Measurements from ENCODE around the gene QSOX2.

The QSOX2 gene

DNA sequence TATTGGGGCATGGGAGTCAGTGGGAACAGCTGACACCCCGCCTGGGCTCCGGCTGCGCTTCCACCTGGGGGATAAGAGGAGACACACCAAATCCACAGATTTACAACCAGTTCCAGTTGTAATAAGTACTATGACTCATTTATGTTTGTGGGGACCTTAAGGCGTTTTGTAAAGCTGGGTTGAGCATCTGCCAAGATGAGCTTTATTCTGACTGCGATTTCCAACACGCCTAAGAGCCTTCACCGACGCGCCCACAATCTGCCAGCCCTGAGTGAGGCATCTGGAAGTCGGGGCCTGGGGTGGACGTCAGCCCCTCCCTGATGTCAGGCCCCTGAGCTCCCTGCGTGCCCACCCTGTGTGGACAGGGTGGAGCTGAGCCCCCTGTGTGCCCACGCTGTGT lies 26.3 kb downstream of the QSOX2 start:
- no peak for DNase-seq

- DNase-seq: no peak
These were observed 26.9 kb downstream of the QSOX2 start for GRCh38 chr9:136218673-136219072.

GRCh38 chr9:136218271-136218670 lies 27.3 kb downstream of the QSOX2 start:
- no peak for DNase-seq

DNA sequence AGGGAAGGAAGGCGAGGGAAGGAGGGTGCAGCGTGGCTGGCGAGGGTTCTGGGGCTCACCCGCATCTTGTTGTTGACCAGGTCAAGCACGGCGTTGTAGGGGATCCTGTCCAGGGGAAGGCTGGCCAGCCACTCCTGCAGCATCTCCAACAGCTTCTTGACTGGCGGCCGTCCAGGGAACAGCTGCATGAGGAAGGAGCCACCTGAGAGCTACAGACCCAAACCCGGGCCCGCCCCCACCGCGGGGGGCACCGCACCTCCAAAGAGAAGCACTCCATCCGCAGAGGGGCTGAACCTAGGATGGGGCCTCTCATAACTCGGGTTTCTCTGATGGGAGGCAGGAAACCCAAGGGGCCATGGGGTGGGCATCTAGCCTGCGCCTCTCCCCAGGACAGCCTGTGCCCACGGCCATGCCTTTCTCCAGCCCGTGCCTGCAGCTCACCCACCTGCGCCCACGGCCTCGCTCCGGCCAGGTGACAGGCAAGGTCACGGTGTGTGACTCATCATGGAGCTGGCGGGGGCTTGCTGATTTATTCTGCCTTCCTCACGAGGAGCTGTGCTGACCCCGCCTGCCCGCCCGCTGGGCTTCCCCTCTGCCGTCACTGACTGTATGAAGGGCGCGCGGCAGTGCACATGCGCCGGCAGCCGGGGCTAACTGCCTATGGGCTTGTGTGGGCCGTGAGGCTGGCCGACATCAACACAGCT lies 28.9 kb downstream of the QSOX2 start:
- no peak for DNase-seq

GRCh38 chr9:136213733-136214132 lies 31.9 kb downstream of the QSOX2 start:
- DNase-seq: no peak

DNA sequence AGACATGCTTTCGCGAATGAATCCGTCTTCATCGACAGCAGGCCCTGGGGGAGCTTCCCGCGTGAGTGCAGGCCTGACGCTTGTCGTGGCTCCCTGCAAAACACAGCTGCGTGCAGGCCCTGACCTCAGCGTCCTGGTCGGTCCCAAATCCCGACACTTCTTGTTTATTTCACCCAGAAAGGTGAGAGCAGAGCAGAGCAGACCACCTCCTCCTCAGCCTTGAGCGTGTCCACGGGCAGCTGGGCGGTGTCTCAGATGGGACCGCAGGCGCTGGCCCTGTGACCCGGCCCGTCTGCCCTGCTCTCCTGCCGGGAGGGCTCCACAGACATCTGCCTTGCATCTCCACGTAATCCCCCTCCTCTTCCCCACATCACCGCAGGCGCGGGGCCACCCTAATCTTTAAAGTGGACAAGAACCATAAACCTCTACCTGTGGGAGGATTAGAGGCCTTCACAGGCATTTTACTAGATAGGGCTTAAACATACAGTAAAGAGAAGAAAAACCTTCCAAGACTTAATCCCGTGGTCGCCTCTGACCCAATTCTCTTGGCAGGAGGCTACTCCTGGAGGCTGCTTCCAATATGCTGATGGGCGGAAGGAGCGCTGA lies 33.2 kb downstream of the QSOX2 start:
- DNase-seq: no peak

- DNase-seq: no peak
These were observed 33.9 kb downstream of the QSOX2 start for GRCh38 chr9:136211441-136212344.

- DNase-seq: no peak
These were observed 34.6 kb downstream of the QSOX2 start for GRCh38 chr9:136211006-136211405.

- no peak for DNase-seq
These were observed 35.3 kb downstream of the QSOX2 start for GRCh38 chr9:136210276-136210675.

DNA sequence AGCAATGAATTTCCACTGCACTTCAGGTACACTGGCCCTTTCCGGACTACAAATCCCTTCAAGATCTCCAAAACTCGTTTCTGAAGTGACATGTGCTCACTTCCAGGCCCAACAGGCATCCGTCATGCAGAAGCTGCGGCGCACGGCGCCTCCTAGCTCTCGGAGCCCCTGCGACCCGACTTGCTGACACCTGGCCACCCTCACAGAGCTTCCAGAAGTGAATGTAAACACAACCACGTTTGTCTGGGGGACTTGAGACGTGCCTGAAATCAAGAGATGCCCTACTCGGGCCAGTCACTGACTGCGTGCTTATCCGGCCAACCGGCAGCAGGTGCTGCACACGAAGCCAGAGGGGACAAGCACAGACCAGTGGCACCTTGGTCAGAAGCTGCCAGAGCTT lies 35.8 kb downstream of the QSOX2 start:
- DNase-seq: no peak

DNA sequence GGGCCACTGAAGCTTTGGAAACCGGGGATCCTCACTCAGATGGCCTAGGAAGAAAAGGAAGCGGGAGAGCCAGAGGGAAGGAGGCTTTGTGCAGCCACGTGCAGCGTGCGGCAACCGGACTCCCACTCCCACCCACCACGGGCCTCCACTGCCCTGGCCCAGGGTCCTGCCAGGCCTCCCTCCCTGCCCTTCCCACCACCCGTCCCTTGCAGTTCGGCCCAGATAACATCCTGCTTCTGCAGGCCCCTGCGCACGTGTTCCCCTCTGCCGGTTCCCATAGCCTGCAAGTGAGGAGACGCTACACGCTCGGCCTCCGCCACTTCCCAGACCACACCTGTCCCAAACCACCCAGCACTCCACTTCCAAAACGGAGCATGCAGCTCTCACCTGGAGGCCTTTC lies 36.4 kb downstream of the QSOX2 start:
- no peak for DNase-seq

DNA sequence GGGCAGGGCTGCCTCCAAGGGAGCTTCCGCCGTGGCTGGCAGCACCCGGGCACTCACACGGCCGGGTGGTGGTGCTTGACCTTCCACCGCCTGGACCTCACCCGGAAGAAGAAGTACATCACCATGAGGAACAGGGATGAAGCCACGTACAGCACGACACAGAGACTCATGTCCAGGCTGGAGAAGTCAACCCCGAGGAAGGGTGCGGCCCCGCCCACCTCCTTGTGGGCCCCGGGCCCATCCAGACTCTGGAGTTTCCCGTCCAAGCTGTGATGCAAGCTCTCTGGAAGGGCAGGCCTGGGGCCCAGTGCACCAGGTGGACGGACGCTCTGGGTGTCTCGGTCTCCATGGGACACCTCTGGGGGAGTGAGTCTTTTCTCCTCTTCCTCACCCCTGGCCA lies 36.9 kb downstream of the QSOX2 start:
- DNase-seq: no peak

DNA sequence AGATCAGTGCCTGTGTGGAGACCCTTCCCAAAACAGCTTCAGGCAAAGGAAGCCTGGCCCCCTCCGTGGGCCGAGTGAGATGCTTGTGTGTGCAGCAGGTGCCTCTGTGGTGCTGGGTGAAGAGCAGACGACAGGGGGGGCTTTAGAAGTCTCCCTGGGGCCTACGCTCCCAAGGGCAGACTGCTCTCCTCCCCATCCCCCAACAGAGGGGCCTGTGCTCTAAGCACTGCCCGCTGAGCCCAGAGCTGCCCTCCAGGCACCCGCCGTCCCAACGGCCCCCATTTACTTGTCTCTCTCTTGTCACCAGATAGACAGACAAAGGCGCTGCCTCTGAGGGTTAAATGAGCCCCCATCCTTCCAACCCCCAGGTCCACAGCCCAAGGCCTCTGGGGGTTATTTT lies 38.0 kb downstream of the QSOX2 start:
- no peak for DNase-seq

- DNase-seq: no peak
These were observed 38.9 kb downstream of the QSOX2 start for GRCh38 chr9:136206602-136207275.

- DNase-seq: no peak
These were observed 40.0 kb downstream of the QSOX2 start for GRCh38 chr9:136205707-136205992.

GRCh38 chr9:136204838-136205706 lies 40.5 kb downstream of the QSOX2 start, which contains the start of gene LHX3:
Gene LHX3, minus strand, starts transcription at chr9:136205128. Its CDS starts 116 bp downstream, at chr9:136205012.
- no peak for DNase-seq

DNA sequence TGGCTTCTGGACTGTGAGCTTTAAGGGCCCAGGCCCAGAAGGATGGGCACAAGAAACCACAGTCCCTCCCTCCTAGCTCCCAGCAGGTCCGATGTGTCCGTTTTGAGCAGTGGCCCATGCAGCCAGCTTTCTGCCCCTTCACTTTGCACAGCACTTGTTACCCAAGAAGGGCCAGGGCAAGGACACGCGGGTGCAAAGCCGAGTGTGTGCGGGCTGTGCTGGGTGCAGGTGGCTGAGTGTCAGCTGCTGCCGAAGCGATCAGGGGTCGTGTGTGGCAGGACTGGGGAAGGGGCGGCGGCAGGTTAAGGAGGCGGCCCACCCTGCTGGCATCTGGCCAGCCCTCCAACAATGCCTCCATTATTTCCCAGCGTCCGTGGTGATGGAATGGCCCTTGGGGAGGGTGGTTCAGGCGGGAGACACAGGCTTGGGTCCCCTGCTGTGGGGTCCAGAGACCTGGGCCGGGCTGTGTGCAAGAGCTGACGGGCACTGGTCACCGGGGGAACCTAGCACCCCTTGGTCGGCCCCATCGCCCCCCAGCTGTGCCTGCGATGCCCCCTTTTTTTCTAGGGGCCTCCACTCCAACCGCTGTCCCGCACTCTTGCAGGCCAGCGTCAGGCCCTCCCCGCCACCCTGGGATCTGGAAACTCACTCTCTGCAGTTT lies 41.3 kb downstream of the QSOX2 start:
- DNase-seq: no peak

DNA sequence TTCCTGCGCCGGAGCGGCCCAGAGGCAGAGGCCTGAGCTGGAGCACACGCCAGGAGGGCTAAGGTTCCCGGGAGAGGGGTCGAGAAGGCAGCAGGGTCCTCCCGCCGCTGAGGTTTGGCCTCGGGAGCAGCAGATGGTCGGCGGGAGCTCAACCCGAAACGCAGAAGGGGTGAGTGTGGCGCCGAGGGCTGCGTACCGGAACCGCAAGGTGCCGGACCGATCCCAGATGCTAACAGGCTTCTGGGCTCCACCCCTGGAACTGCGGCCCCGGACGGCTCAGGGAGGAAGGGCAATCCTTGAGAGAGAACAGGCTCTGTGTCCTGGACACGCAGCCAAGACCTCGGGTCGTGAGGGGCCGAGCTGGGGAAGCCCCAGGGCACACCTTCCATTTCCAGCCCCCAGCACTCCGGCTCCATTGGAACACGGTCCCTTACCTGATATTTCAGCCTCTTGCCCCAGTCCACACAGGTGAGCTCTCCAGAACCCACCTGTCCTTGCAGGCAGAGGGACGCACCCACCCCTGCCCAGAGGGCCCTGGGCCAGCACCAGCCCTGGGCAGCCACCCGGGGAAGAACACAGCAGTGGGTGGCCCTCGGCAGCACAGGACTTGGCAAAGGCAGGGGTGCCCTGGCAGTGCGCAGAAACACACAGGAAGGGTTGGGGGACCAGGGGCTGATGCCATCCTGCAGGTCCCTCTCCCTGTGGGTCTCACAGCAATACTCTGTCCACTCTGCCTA lies 42.0 kb downstream of the QSOX2 start:
- DNase-seq: no peak

DNA sequence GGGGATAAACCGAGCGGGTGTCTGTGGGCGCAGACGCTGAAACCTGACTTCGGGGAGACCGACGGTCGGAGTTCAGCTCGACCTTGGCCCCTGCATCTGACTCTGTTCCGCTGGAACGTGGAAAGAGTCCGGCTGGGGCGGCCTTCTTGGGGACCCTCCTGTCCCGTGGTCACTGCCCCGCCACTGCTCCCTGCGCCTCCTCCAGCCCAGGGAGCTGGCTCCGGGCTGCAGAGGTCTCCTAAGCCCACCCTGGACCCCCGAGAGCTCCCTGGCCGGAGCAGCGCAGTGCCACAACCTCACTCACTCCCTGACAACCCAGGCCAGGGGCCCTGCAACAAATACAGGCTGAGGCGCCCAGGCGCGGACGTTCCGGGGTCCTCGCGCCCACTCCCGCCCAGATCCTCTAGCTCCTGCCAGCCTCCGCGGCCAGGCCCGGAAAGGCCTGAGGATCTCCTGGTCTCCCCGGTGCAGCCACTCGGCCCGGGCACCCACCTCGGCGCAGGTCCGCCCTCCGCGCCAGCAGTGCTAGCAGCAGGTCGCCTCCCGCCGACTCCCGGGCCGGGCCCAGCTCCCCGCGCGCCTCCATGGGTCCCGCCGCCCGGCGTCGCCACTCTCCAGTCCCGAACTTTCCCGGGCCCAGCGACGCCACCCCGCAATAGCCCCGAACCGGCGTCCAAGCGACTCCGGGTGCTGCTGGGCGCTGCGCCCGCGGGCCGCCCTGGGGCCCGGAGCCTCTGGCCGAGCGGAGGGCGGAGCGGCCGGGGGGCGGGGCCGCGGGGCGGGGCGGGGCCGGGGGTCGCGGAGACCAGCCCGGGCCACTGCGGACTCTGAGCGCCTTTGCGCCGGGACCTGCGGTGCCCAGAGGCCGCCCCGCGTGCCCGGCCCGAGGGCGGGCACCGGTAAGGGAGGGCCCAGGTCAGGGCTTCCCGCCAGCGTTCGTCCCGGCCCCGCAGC lies 42.9 kb downstream of the QSOX2 start:
- DNase-seq: no peak

Data from activated CD8-positive, alpha-beta memory T cell treated with anti-CD3 and anti-CD28 coated beads, Interleukin-2, amount 50 U/mL, for 48 hours (primary cell).